Stimulated activated CD8-positive, alpha-beta memory T cell treated with anti-CD3 and anti-CD28 coated beads, Interleukin-7, amount 100 ng/mL, for 1 hour (primary cell): ENCODE results near the gene PANK1.
"Not testable (repeated sequence)": the region's sequence is repeated elsewhere in the genome, so short reads cannot be mapped to it uniquely, and the experiment has no call there.

Experiments
- DNase-seq, 2 donors: peaks; one replicate each; pipeline ENCODE4 v3.0.0-alpha.2; 2020; ENCODE audit warnings: low read depth in 2 of 2

Gene PANK1

DNA sequence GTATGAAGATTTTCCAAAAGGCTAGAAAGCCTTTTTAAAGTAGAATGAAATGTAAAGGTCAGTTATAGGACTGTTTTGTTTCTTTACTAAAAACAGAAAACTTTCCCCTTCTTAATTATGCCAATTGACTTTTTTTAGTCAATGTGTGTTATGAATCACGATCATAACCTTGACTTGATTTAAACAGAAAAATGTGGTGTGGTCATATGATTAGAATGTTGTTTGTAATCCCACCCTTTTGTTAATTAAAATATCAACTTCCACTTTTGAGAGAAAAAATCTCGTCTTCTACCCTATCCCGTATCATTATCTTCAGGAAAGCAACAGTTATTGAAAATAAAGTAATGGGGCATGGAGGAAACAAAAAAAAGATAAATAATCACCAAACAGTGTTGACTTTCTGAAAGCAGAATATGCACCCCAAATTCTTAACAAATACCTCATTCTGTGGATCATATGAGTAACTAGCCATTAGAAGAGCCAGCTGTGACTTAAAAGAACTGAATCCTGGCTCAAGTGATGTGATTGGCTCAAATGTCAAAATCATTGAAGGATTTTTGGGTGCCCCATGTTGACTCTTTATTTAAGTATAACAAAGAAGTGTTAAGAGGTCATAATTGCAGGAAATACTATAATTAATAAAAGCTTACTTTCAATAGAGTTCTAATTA lies 77.3 kb downstream of the PANK1 start:
- no peak for DNase-seq

DNA sequence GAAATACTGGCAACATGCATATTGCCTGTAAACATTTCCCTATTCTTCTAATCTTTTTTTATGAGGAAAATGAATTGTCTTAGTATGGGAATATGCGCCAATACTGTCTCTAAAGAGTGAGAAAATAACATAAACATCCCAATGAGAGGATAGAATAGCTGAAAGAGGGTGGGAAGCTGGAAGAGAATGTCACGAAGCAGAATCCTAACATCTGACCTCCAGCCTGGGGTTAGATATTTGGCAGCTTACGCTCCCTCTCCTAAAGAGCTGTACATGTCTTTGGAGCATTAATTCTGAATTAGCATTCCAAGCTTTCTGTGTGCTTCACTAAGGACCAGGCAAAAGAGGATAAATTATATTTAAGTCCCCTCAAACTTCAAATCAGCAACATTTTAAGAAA lies 78.0 kb downstream of the PANK1 start:
- DNase-seq = no peak

DNA sequence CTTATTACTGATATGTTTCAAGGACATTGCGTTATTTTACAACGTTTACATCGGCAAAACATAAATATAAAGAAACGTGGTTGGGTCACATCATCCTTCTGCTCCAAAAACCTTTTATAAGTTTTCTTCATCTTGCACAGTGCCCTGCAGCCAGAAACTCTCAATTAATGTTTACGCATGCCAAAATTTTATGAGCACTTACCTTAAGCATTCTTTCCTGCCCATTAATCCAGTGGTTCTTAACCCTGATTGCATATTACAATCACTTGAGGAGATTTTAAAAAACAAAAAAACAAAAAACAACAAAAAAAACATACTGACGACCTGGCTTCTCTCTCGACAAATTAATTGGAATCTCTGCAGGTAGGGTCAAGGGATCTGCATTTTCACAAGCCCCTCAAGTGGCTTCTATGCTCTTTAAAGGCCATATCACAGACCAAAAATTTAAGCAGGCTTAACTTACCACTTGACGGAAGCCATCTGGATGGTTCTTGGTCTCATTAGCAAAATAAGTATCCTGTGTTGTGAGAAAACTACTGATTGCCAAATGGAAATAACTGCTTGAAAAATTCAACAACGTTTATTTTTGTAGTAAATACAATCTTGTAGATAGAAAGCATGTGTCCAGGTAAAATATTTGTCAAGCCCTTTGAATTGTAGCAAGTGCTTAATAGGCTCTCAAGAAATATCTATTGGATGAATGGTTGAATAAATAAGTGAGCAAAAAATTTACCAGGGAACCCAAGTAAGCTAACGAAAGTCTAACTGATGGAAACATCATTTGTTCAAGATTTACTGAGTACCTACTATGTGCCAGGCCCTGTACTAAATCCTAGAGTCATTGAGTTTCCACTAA lies 78.7 kb downstream of the PANK1 start:
- no peak for DNase-seq

DNA sequence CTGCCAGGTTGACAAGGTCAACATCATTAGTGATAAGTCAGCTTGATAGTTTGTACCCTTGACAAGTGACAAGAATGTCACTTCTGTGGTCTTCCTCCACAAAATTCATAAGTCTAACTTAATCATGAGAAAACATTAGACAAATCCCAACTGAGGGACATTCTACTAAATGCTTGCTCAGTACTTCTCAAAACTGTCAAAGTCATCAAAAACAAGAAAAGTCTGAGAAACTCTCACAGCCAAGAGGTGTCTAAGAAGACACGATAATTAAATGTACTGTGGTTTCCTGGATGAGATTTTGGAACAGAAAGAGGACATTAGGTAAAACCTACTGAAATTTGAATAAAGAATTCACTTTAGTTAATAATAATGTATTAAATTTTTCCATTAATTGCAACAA lies 79.9 kb downstream of the PANK1 start:
- no peak for DNase-seq

DNA sequence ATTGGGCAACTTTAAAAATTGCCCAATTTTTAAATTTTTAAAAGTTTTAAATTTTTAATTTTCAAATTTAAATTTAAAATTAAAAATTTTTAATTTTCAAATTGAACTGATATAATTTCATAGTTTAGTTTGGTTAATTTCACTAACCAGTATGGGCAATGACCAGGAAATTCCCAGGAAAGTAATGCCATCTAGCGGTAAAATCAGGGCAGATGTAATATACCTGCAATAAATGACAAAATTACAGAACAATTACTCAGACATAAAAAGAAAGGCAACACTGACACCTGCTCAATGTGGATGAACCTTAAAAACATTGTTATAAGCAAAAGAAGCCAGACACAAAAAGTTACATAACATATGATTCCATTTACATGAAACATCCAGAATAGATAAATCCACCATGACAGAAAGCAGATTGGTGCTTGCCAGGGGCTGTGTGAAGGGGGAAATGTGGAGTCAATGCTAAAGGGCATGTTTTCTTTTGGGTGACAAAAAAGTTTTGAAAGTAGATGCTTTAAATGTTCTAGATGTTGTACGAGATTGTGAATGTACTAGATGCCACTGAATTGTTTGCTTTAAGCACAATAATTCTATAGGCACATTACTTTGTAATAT lies 81.1 kb downstream of the PANK1 start:
- no peak for DNase-seq

DNA sequence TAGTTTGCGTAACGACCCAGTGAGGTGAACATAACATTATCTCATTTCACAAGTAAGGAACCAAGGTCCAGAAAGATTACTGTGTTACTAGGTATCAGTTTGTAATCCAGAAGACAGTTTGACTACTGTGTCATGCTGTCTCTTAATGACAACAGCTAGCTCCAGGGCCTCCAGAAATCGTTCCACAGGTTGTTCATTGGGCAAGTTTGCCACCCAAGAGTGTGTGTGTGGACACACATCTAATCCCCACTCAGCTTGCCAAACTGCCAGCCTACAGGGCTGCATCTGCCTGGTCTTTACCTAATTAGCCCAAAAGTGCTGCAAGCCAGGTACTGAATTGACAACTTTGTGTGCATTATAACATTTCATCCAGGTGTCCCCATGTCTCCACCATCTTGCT lies 81.7 kb downstream of the PANK1 start:
- no peak for DNase-seq

DNA sequence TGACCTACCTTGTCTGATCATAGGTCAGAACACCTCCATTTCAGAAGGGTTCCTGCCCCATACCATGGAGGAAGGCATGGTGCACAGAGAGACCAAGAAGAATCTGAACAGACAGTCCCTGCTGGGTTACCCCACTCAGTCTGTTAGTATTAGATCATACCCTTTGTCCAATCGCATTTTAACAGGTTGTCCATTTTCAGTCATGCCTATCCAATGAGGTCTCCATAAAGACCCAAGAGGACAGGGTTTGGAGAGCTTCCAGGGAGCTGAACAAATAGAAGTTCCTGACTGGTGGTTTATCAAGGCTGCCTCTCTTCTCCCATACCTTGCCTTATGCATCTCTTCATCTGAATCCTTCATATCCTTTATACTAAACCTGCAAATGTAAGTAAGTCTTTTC lies 88.4 kb downstream of the PANK1 start:
- DNase-seq = no peak

DNA sequence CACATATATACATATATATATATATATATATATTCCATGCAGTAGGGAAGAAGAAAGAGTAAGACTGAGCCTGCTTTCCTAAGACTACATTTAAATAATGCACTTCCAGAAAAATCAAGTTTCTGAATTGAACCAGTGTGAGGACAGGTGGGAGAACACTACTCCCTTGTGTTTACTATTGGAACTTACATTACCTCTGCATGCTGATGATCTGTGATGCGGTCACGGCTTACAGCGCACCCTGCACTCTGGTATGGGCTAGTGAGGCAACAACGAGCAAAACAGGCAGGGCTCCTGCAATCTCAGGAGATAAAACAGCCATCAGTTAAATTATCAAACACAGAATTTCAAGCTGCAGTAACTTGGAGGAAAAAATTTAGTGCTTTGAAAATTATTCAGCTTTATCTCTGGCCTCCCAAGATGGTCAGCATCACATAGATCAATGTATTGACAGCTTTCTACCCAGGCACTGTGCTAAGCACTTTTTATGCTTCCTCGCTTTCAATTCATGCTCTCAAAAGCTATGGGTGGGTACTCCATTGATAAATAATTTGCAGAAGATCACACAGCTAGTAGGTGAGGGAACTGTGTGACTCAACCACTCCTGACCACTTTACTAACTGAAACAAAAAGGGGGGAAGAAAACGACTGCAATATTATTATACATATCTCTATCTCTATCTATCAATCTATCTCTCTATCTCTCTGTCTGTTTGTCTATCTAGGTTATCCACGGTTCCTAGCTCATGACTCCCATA lies 89.2 kb downstream of the PANK1 start:
- no peak for DNase-seq

DNA sequence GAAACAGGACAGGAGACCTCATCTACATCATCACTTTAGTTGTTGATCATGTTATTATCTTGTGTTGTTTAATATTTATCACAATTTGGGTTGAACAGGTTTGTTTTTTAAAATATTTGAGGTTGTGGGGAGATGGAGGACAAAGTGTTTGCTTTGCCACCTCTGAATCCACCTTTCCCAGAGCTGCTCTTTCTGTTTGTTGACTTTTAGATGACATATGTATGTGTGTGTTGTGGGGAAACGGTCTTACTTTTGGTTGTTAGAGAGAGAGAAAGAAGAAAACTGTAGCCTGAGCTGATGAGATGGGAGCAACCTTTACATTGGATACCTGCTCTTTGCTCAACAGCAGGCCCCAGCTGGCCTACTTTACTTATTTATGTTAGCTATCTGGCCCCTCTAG lies 90.6 kb downstream of the PANK1 start:
- no peak for DNase-seq

DNA sequence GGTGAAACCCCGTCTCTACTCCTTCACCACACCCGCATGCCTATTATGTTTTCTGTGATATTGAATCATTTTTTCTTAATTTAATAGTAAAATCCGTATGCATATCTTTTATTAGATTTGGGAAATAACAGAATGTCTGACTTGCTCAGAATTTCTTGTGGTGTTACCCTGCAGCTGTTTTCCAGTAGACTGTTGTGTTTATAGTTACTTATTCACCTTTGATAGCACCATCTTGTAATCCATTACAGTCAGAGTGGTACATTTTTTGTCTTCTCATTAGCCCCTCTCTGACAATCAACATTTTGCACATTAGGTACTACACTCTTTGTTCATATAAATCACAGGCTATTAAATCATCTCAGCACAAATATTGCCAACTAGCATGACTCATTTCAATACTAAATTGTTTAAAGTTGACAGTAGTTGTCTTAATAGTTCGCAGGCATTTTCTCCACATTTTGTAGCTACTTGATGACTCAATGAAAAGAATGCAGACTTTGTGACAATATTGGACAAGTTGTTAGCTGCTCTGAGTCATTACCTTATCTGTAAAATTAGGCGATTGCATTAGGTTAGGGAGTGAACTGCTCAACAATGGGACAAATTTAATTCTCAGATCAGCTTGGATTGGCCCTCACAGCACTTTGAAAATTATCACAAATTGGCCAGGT lies 91.8 kb downstream of the PANK1 start:
- no peak for DNase-seq

DNA sequence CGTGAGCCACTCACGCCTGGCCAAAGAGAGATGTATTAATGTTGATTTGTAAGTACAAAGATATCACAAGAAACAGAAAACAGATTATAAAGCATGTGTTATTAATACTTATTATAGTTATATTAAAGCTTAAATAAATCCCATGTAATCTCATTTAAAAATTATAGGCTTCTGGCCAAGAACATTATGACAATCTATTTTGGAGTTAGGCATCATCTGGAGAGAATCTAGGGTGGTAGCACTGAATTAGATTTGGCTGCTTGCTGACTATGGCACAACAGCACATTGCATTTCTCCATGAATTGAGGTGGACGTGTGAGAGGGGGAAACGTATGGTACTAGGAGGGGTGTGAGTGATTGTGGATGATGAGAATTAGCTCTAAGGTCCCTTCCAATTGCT lies 92.8 kb downstream of the PANK1 start:
- DNase-seq = no peak

DNA sequence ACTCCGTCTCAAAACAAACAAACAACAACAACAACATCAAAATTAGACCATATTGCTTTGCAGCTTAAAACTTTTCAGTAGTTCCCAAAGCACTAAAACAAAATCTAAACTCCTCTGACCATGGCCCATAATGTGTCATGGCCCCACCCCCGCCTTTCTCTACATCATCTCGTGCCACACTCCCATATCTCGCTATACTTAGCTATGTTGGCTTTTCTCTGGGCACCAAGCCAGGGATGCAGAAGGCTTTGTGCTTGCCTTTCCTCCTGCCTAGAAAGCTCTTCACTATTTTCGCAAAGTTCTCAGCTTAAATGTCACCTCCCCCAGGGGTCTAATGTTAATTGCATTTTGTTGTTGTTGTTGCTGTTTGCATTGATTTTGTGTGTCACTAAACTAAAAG lies 94.5 kb downstream of the PANK1 start:
- DNase-seq = no peak

DNA sequence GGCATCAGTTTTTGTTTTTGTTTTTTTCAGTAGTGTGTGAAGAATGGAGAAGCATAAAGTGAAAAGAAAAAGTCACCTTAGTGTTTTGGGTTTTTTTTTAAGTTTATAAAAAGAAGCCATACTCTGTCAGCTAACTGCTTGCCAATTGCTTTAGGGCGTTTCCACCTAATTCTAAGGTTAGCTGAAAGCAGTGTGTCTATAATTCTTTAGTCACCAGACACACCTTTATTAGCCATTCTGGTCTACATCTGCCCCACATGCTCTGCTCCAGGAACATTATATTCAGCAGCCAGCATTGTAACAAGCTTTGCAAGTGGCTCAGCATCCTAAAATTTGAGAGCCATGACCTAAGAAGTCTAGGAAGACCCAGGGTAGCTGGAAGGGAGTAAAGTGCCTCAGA lies 95.5 kb downstream of the PANK1 start:
- DNase-seq = no peak

DNA sequence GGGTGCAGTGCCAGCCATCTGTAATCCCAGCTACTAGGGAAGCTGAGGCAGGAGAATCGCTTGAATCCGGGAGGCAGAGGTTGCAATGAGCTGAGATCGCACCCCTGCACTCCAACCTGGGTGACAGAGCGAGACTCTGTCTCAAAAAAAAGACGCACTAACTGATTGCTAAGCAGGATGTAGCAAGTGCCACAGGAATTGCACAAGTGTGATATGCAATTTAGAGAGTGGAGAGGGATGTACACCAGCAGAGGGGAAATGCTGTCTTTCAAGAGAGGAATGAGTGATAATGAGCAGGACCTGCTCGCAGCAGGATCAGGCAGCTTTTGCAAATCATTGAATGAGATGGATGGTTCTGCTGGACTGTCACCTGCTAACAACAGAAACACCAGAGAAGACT lies 96.4 kb downstream of the PANK1 start:
- no peak for DNase-seq

DNA sequence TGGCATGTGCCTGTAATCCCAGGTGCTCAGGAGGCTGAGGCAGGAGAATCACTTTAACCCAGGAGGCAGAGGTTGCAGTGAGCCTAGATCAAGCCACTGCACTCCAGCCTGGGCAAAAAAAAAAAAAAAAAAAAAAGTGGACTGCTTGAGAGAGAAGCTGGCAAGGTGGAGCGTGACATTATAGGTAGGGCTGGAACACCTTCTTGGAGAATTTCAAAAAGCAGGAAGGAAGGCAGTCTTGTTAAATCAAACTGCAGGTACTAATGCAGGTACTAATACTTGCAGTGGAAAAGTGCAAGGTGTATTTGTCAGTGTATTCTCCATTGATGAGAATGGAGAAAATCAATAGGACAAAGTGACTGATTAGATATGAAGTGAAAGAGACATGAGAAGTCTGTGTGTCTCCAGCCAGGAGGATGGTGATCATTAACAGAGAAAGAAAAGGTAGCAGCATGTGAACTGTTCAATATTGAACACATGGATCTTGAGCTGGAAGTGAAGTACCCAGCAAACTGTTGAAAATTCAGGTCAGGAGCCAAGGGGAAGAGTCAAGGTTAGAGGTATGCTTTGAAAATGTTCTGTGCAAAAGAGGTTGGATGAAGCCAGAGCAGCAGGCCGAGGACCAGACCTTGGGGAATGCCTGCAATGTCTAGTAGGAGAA lies 97.1 kb downstream of the PANK1 start:
- no peak for DNase-seq

DNA sequence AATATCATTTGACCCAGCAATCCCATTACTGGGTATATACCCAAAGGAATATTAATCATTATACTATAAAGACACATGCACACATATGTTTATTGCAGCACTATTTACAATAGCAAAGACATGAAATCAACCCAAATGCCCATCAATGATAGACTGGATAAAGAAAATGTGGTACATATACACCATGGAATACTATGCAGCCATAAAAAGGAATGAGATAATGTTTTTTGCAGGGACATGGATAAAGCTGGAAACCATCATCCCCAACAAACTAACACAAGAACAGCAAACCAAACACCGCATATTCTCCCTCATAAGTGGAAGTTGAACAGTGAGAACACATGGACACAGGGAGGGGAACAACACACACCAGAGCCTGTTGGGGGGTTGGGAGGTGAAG lies 98.4 kb downstream of the PANK1 start:
- DNase-seq = not testable (repeated sequence)

DNA sequence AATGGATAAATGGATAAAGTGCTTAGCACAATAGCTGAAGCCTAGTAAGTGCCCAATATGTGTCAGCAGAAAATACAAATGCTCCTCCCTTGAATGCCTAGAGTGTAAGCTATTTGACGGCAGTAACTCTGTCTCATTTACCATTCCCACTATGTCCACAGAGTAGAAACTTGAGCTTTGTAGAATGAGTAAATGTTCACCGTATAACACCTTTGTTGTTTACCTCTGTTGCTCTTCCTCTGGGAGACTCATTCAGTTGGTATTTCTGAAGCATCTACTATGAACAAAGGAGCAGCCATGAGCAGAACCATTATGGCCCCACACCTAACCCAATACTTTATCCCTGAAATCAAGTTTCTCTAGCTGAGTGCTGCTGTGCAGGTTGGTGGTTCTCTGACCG lies 101.2 kb downstream of the PANK1 start:
- no peak for DNase-seq

DNA sequence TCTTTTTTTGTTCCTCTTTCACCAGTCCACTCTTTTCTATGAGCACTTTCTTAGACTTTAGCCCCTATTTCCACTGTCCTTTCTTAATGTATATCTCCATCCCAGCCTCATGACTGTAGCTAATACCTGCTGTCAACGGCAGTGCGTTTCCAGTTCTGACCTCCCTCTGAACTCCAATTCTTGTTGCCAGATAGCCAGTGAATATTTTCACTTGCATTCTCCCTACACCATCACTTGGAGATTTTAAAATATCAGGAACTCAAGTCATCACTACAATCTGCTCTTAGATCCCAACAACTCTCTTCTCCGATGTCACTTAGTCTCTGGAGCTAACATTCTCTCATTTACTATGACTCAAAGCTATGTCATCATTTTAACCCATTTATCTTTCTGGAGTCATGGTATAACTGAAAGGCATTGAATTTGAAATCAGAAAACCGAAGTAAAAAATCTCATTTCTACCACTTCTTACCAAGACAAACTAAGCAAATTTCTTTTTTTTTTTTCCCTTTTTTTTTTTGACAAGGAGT lies 104.6 kb downstream of the PANK1 start:
- no peak for DNase-seq

DNA sequence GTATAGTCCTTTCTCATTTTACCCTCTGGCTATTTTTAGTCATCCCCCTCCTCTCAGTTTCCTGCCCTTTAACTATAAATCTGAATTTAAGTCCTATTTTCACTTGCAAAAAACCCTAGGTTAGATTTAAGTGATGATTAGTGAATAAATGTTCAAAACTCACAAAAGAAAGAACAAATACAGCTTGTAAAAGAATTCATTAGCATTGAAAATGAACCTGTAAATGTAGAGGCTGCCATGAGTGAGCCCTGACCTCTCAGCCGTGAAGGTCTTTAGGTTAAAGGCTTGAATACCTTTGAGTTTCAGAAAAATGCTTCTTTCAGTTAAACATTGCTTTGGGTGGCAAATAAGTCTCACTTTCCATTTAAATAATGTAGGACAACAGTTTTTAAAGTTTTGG lies 107.7 kb downstream of the PANK1 start:
- no peak for DNase-seq

DNA sequence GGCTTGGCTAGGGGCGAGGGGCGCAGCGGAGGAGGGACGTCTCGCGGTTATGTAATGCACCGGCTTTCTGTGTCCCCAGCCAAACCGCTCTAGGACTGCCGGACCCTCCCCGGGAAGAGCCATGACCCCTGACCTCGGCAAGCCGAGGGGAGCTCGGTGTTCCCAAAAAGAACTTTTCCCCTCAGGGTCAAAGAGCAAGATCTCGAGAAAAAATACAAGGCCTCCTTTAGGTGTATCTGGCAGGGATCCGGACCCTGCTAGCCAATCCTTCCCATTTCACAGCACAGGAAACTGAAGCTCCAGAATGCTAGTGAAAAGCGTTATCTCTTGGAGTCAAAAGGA lies 109.1 kb downstream of the PANK1 start:
- no peak for DNase-seq
